Activated T-helper 2 cell treated with anti-CD3 and anti-CD28 coated beads, Interferon-gamma antibody, Interleukin-2, Interleukin-4, amounts not matched to agents 10 μg/mL and 5 μg/mL and 100 μg/mL, durations not matched to agents 14 hours and 24 hours and 36 hours (primary cell): Measurements from ENCODE around the gene BDH2. TPM values are rescaled to one million over a fixed set of nuclear protein-coding genes. Genes with fewer than 3 reads are reported as not detected.
A peak's percentile ranks its signal among the peaks of the same experiment; 100 is the strongest.

Source experiments
- DNase-seq: peaks from one replicate; pipeline ENCODE4 v3.0.0; 2021; ENCODE audit warnings: low spot score
- H3K27ac Mint-ChIP-seq: one replicate; pipeline ENCODE4 v1.8.0; 2021; ENCODE audit warnings: mixed read lengths
- H3K27me3 Mint-ChIP-seq: one replicate; pipeline ENCODE4 v1.8.0; 2021; ENCODE audit warnings: low read depth, mixed read lengths
- H3K36me3 Mint-ChIP-seq: one replicate; pipeline ENCODE4 v1.8.0; 2021; ENCODE audit warnings: low read depth, mixed read lengths
- H3K4me1 Mint-ChIP-seq: one replicate; pipeline ENCODE4 v1.8.0; 2021; ENCODE audit warnings: low read depth, mixed read lengths
- H3K4me3 Mint-ChIP-seq: one replicate; pipeline ENCODE4 v1.8.0; 2021; ENCODE audit warnings: low read depth, mild to moderate bottlenecking, moderate library complexity, mixed read lengths
- H3K9me3 Mint-ChIP-seq: one replicate; pipeline ENCODE4 v1.8.0; 2021; ENCODE audit warnings: mixed read lengths
- intact Hi-C: fragments of 100-400 bp; cut with micrococcal nuclease; formaldehyde crosslinking; loops from one replicate; pipeline ENCODE4 v1.15.1; 2023
- total RNA-seq: library from RNA; stranded (reverse); gene quantifications from 2 replicates; pipeline ENCODE4 v1.2.3, GENCODE V29; 2022

The BDH2 gene
- total RNA-seq, 1 donor from 2014 or later: 16.3 TPM

DNA sequence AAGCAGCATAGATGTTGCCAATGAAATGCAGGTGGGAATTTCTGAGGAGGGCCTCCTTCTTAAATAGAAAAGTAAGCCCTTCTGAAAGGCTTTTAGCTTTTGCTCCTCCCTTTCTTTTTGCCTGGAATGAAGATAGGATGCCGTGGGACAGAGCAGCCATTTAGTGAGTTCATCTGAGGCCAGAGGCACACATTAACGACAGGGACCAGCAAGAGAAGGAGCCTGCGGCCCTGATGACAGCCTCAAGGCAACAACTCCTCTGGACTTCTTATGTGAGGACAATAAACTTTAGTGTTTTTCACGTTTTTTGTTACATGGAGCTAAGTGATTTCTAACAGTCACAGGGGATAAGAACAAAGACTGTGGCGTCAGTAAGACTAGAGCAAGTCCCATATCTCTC is 1.1 kb upstream of the BDH2 start:
- Mint-ChIP-seq H3K4me1 (peaks cover 23% of the 10 kb centered on the region), H3K27me3 (no peaks in the 10 kb centered on the region), H3K27ac (no peak overlapping the region), H3K4me3 (no peak overlapping the region), H3K36me3 (peaks cover 13% of the 10 kb centered on the region), H3K9me3 (no peaks in the 10 kb centered on the region)
- intact Hi-C loops: no loop called here
- DNase-seq: no peak

DNA sequence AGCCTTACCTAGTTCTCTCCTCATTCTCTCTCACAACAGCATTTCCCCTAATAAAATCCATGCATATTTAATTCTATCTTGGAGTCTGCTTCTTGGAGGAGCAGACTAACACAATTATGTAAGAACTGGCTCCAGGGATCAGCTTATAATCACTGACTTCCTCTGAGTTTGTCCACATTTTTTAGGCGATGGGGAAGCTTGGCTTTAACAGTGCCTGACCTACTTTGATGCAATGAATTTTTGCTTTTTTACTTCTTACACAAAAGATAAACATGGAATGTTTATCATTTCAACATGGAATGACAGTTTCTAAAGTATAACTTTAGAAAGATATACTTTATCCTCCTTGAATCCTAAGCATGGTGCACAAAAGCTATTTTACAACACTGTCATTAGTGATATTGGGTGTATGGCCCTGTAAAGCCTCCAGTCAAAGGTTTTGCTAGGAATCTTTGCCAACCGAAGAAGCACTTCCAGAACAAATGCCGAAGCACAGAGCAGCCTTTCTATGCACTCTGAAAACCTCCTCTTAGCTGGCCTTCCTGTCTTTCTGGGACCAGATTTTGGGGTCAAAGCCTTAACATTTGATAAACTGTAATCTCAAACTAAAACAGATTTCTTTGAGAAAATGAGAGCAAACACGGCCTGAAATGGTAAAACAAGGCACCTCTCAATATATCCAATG is 736 bp downstream of the BDH2 start:
- H3K36me3 Mint-ChIP-seq: no peaks in the 10 kb centered on the region
- no peak for DNase-seq
- H3K4me3 Mint-ChIP-seq: peak overlapping the region; percentile 85
- intact Hi-C loops: loop anchor here (1.0 to 5.0 kb wide), 7 partner anchors 23 to 752 kb away; partner anchors contain the start of genes CISD2, MANBA, SLC39A8 and SLC9B1
- peaks cover 20% of the 10 kb centered on the region for H3K4me1 Mint-ChIP-seq
- H3K27ac Mint-ChIP-seq: peak overlapping the region; percentile 85
- no peaks in the 10 kb centered on the region for H3K9me3 Mint-ChIP-seq
- H3K27me3 Mint-ChIP-seq: no peaks in the 10 kb centered on the region

DNA sequence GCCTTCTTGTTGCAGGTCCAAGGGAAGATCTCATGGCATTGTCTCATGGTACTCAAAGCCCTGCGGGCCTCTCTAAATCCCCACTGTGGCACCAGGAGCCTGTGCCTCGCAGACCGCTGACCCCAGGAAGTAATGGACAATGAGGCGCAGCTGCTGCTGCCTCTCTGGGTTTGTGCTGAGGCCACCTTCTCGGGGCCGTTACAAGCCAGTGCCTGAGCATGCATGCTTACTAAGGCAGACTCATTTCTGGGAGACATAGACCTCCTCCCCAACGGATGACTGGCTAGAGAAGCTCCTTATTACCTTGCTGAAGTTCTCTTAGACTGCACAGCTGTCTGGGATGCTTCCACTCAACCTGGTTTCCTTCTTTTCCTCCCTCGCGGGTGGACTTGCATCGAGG is 1.3 kb downstream of the BDH2 start:
- Mint-ChIP-seq H3K27me3 (no peaks in the 10 kb centered on the region), H3K27ac (no peak overlapping the region), H3K4me1 (peaks cover 20% of the 10 kb centered on the region), H3K4me3 (no peak overlapping the region), H3K9me3 (no peaks in the 10 kb centered on the region), H3K36me3 (no peaks in the 10 kb centered on the region)
- no peak for DNase-seq
- intact Hi-C loops: loop anchor here (2.0 to 5.0 kb wide), 4 partner anchors 52 to 751 kb away; partner anchors contain the start of genes CISD2, MANBA and SLC39A8

DNA sequence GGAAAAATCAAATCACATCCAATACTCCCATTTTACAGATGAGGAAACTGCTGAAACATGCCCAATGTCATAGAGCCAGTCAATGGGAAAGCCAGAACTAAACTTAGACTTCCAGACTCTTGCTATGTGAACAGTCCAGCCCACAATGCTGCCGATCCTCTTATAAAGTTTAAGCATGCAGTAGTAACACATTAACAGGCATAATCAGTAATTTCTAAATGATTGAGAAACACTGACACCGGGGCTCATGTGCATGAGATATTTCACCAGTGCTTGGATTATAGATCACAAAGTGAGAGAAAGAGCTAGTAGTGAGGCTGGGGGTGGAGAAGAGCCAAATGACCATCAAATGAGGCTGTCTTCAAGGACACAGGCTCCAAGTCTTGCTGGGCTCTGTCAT is 2.5 kb downstream of the BDH2 start:
- Mint-ChIP-seq H3K9me3 (no peaks in the 10 kb centered on the region), H3K36me3 (no peaks in the 10 kb centered on the region), H3K27me3 (no peaks in the 10 kb centered on the region), H3K27ac (no peak overlapping the region), H3K4me1 (peaks cover 30% of the 10 kb centered on the region), H3K4me3 (no peak overlapping the region)
- intact Hi-C loops: loop anchor here (5.0 kb wide), 2 partner anchors 335 to 750 kb away; partner anchors contain the start of genes MANBA and SLC39A8
- no peak for DNase-seq

DNA sequence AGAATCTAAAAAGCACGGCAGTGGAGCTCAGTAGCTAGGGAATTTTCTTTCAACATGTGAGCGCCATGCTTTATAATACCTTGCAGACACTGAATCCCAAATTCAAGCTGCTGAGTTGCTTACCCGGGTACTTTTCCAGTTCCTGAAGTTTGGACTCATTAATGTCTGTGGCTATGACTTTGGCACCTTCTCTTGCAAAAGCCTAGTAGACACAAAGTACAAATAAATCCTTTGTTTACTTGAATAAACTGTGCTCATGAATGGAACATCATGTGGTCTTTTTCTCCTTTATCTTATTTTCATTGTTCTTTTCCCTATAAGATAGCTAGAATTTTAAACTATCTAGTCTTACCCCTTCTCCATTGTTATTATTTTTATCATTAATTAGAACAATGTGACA is 4.6 kb downstream of the BDH2 start:
- H3K4me1 Mint-ChIP-seq: peaks cover 35% of the 10 kb centered on the region
- H3K36me3 Mint-ChIP-seq: peaks cover 8% of the 10 kb centered on the region
- H3K4me3 Mint-ChIP-seq: no peak overlapping the region
- no peaks in the 10 kb centered on the region for H3K9me3 Mint-ChIP-seq
- intact Hi-C loops: loop anchor here (5.0 kb wide), 2 partner anchors 333 to 748 kb away; partner anchors contain the start of genes MANBA and SLC39A8
- no peaks in the 10 kb centered on the region for H3K27me3 Mint-ChIP-seq
- H3K27ac Mint-ChIP-seq: no peak overlapping the region
- no peak for DNase-seq

DNA sequence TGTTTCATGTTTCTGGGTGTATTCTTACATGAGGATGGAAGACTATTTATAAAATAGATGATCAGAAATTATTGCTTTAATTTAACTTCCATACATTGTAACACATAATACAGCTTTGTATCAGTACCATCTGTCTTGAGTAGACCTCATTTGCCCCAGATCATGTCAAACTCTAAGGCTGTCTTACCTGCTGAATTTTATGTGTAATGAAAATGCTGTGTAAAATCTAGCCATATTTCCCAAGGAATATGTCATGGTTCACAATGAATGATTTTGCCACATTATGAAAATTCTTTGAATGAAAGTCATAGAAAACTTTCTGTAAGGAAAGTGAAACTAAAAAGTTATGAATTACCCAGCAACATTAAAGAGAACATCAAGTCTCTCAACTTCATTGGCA is 7.4 kb downstream of the BDH2 start:
- H3K27ac Mint-ChIP-seq: peak overlapping the region; percentile 46

DNA sequence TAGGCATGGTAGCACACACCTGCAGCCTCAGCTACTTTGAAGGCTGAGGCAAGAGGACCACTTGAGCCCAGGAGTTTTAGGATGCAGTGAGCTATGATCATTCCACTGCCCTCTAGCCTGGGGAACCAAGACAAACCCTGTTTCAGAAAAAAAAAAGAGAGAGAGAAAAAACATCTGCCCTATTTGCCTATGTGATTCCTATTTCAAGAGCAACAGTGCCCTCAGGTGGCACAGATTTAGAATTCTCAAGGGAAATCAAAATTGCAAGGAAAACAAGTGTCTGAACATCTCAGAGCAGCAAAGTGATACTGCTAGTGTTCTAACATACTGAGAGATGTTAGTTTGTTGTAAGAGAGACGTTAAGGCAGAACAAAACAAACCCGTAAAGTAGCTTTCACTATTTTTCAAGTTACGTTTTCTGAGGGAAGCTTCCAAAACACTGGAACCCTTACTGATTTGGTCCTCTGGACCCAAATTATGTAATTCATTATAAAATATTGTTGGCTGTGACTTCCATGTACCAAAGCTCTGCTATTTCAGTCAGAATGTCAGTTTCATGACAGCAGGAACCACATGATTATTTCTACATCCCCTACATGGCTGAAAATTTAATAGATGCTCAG is 7.9 kb downstream of the BDH2 start:
- intact Hi-C loops: loop anchor here (1.0 to 5.0 kb wide), 5 partner anchors 45 to 661 kb away; partner anchors contain the start of gene UBE2D3
- no peaks in the 10 kb centered on the region for H3K27me3 Mint-ChIP-seq
- H3K4me3 Mint-ChIP-seq: peak overlapping the region; percentile 54
- no peaks in the 10 kb centered on the region for H3K9me3 Mint-ChIP-seq
- peaks cover 22% of the 10 kb centered on the region for H3K36me3 Mint-ChIP-seq
- peak overlapping the region; percentile 65 for H3K27ac Mint-ChIP-seq
- DNase-seq: peak; percentile 33
- peaks cover 24% of the 10 kb centered on the region for H3K4me1 Mint-ChIP-seq

More for the DNA sequence above, 7.4 kb downstream of the BDH2 start:
- Mint-ChIP-seq H3K4me1 (peaks cover 24% of the 10 kb centered on the region), H3K36me3 (peaks cover 17% of the 10 kb centered on the region), H3K4me3 (peak overlapping the region; percentile 33), H3K27me3 (no peaks in the 10 kb centered on the region), H3K9me3 (no peaks in the 10 kb centered on the region)
- no peak for DNase-seq
- intact Hi-C loops: loop anchor here (2.0 to 5.0 kb wide), 3 partner anchors 265 to 645 kb away; partner anchors contain the start of gene UBE2D3

DNA sequence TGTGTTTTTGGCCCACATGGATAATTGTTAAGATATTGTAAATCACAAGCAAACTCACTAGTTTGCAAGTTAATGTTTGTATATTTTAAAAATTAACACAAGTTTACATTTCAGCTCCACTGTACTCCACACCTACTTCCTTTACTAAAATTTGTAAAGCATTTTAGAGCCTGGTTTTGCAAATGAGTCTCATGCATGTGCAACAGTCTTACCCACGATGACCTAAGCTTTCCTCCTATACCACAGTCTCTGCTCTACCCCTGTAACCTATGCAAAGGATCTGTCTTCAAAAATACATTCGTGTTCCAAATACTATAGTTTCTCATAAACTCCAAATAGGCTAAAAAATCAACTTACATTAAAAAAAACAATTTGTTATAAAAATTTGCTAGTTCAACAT is 10.2 kb downstream of the BDH2 start:
- intact Hi-C loops: no loop called here

DNA sequence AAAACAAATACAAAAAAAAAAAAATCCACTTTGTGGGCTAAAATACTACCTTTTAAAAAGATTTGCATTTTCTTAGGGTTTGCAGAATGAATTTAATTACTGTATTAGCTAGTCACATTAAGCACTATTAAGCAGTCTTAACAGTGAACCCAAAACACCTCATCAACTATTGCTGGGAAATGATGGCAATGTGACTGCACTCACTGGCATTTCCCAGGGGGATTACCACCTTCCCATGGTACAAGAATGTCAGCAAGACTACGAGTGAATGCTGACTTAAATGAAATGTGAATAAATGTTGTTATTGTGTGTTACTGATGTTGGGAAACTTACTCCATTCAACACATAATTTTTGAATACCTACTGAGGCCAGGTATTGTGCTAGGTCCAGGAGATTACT is 13.1 kb downstream of the BDH2 start:
- intact Hi-C loops: no loop called here
- Mint-ChIP-seq H3K4me1 (peaks cover 8% of the 10 kb centered on the region), H3K27me3 (no peaks in the 10 kb centered on the region), H3K27ac (no peak overlapping the region), H3K36me3 (peaks cover 31% of the 10 kb centered on the region), H3K9me3 (no peaks in the 10 kb centered on the region), H3K4me3 (no peak overlapping the region)
- no peak for DNase-seq

More for the DNA sequence above, 10.2 kb downstream of the BDH2 start:
- Mint-ChIP-seq H3K9me3 (no peaks in the 10 kb centered on the region), H3K27ac (no peak overlapping the region), H3K4me1 (peaks cover 24% of the 10 kb centered on the region), H3K4me3 (no peak overlapping the region), H3K27me3 (no peaks in the 10 kb centered on the region), H3K36me3 (peaks cover 28% of the 10 kb centered on the region)
- no peak for DNase-seq

DNA sequence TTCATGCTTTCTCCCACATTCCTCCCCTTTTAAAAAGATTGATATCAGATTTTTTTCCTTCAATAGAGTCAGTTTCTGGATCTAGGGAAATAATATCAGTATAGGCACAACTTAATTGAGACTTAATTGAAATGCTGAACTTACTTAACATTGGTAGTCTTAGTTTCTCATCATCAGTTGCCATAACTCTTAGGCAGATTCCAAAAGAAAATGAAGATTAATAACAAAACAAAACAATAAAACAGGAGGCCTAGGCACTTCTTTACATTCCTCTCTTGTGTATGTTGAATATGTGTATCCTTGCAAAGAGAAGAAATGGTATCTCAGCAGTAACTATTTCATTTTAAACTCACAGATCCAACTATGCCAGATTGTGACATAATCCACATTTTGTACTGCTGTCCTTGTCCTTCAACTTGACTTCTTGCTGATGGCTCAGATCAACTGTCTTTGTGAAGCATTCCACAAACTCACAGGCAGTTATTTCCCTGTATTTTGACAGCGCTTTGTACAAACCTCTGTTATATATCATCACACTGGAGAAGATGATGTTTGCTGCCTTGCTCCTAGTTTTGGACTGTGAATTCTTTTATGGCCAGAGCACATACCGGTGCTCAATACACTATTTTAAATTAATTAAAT is 14.0 kb downstream of the BDH2 start:
- H3K4me3 Mint-ChIP-seq: no peak overlapping the region
- no peaks in the 10 kb centered on the region for H3K27me3 Mint-ChIP-seq
- peaks cover 25% of the 10 kb centered on the region for H3K36me3 Mint-ChIP-seq
- no peaks in the 10 kb centered on the region for H3K9me3 Mint-ChIP-seq
- H3K4me1 Mint-ChIP-seq: peaks cover 6% of the 10 kb centered on the region
- intact Hi-C loops: no loop called here
- DNase-seq: no peak
- H3K27ac Mint-ChIP-seq: no peak overlapping the region

DNA sequence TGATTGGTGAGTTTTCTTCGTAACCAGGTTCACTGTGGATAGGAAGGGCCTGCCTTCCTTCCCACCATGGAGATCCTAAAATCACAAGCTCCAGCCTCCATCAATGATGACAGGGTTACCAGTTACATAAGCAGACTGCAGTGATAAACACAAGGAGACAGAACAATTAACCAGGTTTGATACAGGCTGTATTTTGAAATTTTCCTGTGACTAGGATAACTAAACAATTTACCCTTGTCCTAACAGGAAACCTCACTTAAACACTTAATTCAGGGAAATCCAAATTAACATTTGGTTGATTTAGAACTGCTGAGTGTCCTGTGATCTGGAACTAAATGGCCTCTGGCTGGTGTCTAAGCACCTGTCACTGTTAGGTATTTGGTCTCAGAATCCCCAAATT is 20.0 kb downstream of the BDH2 start:
- H3K27me3 Mint-ChIP-seq: no peaks in the 10 kb centered on the region
- intact Hi-C loops: loop anchor here (5.0 kb wide), 2 partner anchors 212 to 632 kb away; partner anchors contain the start of gene CISD2
- H3K4me3 Mint-ChIP-seq: no peak overlapping the region
- no peaks in the 10 kb centered on the region for H3K9me3 Mint-ChIP-seq
- no peak for DNase-seq
- peaks cover 30% of the 10 kb centered on the region for H3K4me1 Mint-ChIP-seq
- peaks cover 22% of the 10 kb centered on the region for H3K36me3 Mint-ChIP-seq
- no peak overlapping the region for H3K27ac Mint-ChIP-seq

DNA sequence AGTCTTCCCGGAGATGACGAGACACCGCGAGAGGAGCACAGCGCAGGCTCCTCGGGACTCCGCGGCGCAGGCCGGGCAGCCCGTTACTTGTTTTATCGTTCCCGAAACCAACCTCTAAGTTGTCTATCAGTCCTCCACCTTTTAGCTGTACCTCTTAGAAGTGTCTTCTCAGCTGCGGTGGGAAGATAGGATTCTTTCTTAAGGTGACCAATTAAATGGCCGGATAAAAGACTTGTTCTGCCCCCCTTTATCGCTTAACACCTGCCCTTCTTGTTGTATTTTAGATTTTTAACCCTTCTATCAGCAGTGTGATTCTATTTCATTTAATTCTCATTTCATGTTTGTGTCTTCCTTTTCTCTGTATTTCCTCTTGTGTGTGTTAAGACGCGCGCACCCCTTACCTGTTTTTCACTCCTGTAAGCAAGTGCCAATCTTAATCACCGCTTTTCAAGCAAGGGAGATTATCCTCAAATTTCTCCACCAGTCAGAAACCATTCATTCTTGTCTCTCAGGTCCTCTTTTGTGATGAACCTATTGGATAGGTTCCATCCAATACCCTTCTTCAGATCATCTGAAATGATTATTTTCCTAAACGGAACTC is 22.8 kb downstream of the BDH2 start, which contains the start of gene SLC9B2:
Gene SLC9B2 (minus strand): TSS at position 15 of the 601 bp plus-strand sequence. CDS start 9,211 bp downstream, outside the sequence.
- intact Hi-C loops: loop anchor here (1.0 to 5.0 kb wide), 6 partner anchors 22 to 732 kb away; partner anchors contain the start of genes BDH2, CISD2, SLC39A8 and SLC9B1
- H3K4me1 Mint-ChIP-seq: peaks cover 45% of the 10 kb centered on the region

More for the DNA sequence above, 22.8 kb downstream of the BDH2 start, which contains the start of gene SLC9B2:
- peaks cover 42% of the 10 kb centered on the region for H3K36me3 Mint-ChIP-seq
- no peak for DNase-seq
- peak within 1 kb of the TSS; percentile 90 for H3K4me3 Mint-ChIP-seq
- no peaks in the 10 kb centered on the region for H3K27me3 Mint-ChIP-seq
- H3K9me3 Mint-ChIP-seq: no peaks in the 10 kb centered on the region
- H3K27ac Mint-ChIP-seq: peak within 1 kb of the TSS; percentile 98
